ENCODE measurements around the gene MTURN. TPM values are rescaled to one million over a fixed set of nuclear protein-coding genes. Genes with fewer than 3 reads are reported as not detected.

Gene MTURN
- total and polyA plus RNA-seq, 4 donors: 13.5 to 79.6 (median 23.0) TPM

DNA sequence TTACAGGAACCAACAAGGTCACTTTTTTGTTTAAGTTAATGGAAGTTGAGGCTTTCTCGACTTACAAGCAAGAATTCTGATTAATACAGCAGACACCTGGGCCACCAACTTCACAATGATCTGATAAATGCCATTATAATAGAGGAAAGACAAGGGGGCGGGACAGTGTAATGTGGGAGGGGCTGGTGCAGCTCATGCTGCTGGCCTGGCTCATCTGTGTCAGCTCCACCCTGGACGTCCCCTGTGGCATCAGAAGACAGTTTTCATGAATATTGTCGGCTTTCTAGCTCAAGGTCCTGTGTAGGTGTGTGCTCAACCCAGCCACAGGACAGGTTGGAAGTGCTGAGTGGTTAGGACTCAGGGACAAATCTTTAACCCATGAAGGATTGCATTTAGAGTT is 57.0 kb downstream of the MTURN start:
- TF ChIP-seq, protein P1, sequence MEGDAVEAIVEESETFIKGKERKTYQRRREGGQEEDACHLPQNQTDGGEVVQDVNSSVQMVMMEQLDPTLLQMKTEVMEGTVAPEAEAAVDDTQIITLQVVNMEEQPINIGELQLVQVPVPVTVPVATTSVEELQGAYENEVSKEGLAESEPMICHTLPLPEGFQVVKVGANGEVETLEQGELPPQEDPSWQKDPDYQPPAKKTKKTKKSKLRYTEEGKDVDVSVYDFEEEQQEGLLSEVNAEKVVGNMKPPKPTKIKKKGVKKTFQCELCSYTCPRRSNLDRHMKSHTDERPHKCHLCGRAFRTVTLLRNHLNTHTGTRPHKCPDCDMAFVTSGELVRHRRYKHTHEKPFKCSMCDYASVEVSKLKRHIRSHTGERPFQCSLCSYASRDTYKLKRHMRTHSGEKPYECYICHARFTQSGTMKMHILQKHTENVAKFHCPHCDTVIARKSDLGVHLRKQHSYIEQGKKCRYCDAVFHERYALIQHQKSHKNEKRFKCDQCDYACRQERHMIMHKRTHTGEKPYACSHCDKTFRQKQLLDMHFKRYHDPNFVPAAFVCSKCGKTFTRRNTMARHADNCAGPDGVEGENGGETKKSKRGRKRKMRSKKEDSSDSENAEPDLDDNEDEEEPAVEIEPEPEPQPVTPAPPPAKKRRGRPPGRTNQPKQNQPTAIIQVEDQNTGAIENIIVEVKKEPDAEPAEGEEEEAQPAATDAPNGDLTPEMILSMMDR (IDR thresholded peaks at IDR 0.05; ENCODE audit: control extremely low read depth, extremely low read depth): no peak
- H3K27ac ChIP-seq (ENCODE audit: low read depth in 1 of 2, low read length in 1 of 2): no peak overlapping the region
- ATAC-seq (ENCODE audit: insufficient read depth, low FRiP score): no peak
- no peak overlapping the region for H3K9ac ChIP-seq (ENCODE audit: insufficient read depth in 1 of 2, low read length in 2 of 2)
- WGBS, 2 donors: 93 to 96% methylated on average over 4 of the region's 4 CpGs
- H3K4me3 ChIP-seq: no peak overlapping the region
- no peak for DNase-seq
- H3K36me3 ChIP-seq (ENCODE audit: control insufficient read depth in 4 of 4, insufficient read depth in 4 of 4, low read length in 4 of 4): peaks cover 0 to 3% (median 0%) of the 10 kb centered on the region in 4 donors
- H3K9me3 ChIP-seq (ENCODE audit: control insufficient read depth in 4 of 4, insufficient read depth in 3 of 4, low read length in 3 of 4): peaks cover 0 to 9% (median 4%) of the 10 kb centered on the region in 4 donors
- no peaks in the 10 kb centered on the region for H3K4me1 ChIP-seq (ENCODE audit: control insufficient read depth in 5 of 5, insufficient read depth in 5 of 5, low read length in 5 of 5)
- H3K27me3 ChIP-seq (ENCODE audit: control insufficient read depth in 3 of 3, insufficient read depth in 3 of 3, low read length in 2 of 3): no peaks in the 10 kb centered on the region

DNA sequence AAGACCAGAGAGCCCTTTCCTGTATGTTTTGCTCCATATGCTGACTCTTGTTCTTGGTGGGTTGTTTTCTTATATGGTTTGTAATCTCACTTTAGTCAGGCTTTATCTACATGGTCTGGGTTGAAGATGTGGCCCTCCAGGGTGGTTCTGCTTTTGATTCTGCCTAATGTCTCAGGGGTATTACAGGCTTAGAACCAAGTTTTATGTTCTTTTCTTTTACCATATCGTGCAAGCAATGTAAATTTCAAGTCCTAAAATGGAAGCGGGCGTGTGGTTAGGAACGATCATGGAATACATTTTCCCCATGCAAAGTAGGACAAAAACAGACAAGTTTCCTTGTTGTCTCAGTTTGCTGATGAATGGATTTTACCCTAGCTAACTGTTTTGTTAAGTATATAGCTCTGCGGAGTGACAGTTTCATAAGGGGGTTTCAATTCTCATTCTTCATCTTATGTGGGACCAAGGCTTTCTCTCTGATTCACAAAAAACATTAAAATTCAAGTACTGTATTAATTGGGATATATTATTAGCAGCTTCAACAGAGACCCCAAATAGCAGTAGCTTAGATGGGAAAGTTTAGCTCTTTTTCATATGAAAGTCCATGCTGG is 58.7 kb downstream of the MTURN start:
- DNase-seq (no peak), ATAC-seq (ENCODE audit: insufficient read depth, low FRiP score) (no peak)
- Histone ChIP-seq H3K4me1 (ENCODE audit: control insufficient read depth in 5 of 5, insufficient read depth in 5 of 5, low read length in 5 of 5) (no peaks in the 10 kb centered on the region), H3K27me3 (ENCODE audit: control insufficient read depth in 3 of 3, insufficient read depth in 3 of 3, low read length in 2 of 3) (no peaks in the 10 kb centered on the region), H3K9ac (ENCODE audit: insufficient read depth in 1 of 2, low read length in 2 of 2) (no peak overlapping the region), H3K36me3 (ENCODE audit: control insufficient read depth in 4 of 4, insufficient read depth in 4 of 4, low read length in 4 of 4) (peaks cover 0 to 3% (median 0%) of the 10 kb centered on the region in 4 donors), H3K9me3 (ENCODE audit: control insufficient read depth in 4 of 4, insufficient read depth in 3 of 4, low read length in 3 of 4) (peaks cover 0 to 7% (median 4%) of the 10 kb centered on the region in 4 donors), H3K4me3 (no peak overlapping the region), H3K27ac (ENCODE audit: low read depth in 1 of 2, low read length in 1 of 2) (no peak overlapping the region)
- 96 to 97% methylated on average over 5 of the region's 5 CpGs for WGBS, 2 donors
- TF ChIP-seq, protein P1 (IDR thresholded peaks at IDR 0.05; ENCODE audit: control extremely low read depth, extremely low read depth): no peak

DNA sequence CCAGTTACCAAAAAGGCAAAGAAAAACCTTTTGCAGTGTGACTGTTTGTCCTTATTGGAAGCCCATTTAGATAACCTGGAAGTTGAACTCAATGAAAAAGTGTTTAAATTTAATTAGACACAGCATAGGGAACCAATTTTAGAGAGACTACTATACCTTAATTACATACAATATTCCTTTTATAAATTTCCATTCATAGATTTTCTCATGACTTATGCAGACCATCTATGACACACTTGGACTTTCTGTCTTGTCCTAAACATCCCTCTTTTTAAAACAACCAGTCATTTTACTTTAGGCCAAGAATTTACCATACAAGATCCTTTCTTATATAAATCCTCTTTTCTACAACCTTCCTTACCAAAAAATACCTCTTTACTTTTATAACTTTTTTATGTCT is 61.6 kb downstream of the MTURN start:
- TF ChIP-seq, protein P1 (IDR thresholded peaks at IDR 0.05; ENCODE audit: control extremely low read depth, extremely low read depth): no peak
- Histone ChIP-seq H3K27ac (ENCODE audit: low read depth in 1 of 2, low read length in 1 of 2) (no peak overlapping the region), H3K9ac (ENCODE audit: insufficient read depth in 1 of 2, low read length in 2 of 2) (no peak overlapping the region), H3K4me1 (ENCODE audit: control insufficient read depth in 5 of 5, insufficient read depth in 5 of 5, low read length in 5 of 5) (peaks cover 0 to 13% (median 4%) of the 10 kb centered on the region in 5 donors), H3K4me3 (no peak overlapping the region), H3K9me3 (ENCODE audit: control insufficient read depth in 4 of 4, insufficient read depth in 3 of 4, low read length in 3 of 4) (peaks cover 0 to 8% (median 4%) of the 10 kb centered on the region in 4 donors), H3K27me3 (ENCODE audit: control insufficient read depth in 3 of 3, insufficient read depth in 3 of 3, low read length in 2 of 3) (no peaks in the 10 kb centered on the region), H3K36me3 (ENCODE audit: control insufficient read depth in 4 of 4, insufficient read depth in 4 of 4, low read length in 4 of 4) (no peaks in the 10 kb centered on the region)
- no peak for DNase-seq
- ATAC-seq (ENCODE audit: insufficient read depth, low FRiP score): no peak

DNA sequence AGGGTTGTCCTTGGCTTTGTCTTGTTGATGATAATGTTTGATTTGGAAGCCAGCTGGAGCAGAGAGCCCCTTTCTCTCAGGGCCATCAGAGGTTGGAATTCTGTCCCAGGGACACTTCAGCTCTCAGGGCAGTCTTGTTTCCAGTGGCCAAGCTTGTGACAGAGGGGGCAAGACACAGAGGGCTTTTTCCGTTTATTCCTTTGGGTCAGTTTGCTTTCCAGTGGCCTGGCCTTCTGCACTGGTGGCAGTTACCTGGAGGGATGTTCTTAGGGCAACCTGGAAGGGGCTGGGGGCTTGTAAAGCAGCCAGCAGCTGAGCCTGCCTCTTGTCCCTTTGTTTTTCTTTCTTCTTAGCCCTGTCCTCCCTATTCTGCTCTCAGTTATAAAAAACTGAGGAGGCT is 62.7 kb downstream of the MTURN start:
- no peak for DNase-seq
- H3K9ac ChIP-seq (ENCODE audit: insufficient read depth in 1 of 2, low read length in 2 of 2): no peak overlapping the region
- peaks cover 0 to 8% (median 4%) of the 10 kb centered on the region in 4 donors for H3K9me3 ChIP-seq (ENCODE audit: control insufficient read depth in 4 of 4, insufficient read depth in 3 of 4, low read length in 3 of 4)
- TF ChIP-seq, protein P1 (IDR thresholded peaks at IDR 0.05; ENCODE audit: control extremely low read depth, extremely low read depth): no peak
- peaks cover 0 to 13% (median 4%) of the 10 kb centered on the region in 5 donors for H3K4me1 ChIP-seq (ENCODE audit: control insufficient read depth in 5 of 5, insufficient read depth in 5 of 5, low read length in 5 of 5)
- no peaks in the 10 kb centered on the region for H3K36me3 ChIP-seq (ENCODE audit: control insufficient read depth in 4 of 4, insufficient read depth in 4 of 4, low read length in 4 of 4)
- H3K4me3 ChIP-seq: no peak overlapping the region
- no peaks in the 10 kb centered on the region for H3K27me3 ChIP-seq (ENCODE audit: control insufficient read depth in 3 of 3, insufficient read depth in 3 of 3, low read length in 2 of 3)
- no peak overlapping the region for H3K27ac ChIP-seq (ENCODE audit: low read depth in 1 of 2, low read length in 1 of 2)
- no peak for ATAC-seq (ENCODE audit: insufficient read depth, low FRiP score)
- 92 to 100% methylated on average over 1 of the region's 1 CpG for WGBS, 2 donors

Measured in lung (tissue), 12 donors.